ENCODE measurements around the gene EIF5.

The EIF5 gene

GRCh38 chr14:103286968-103287850, 46.8 kb upstream of the EIF5 start:
- H3K79me2 ChIP-seq (ENCODE audit: insufficient read depth, low read length) = no peaks in the 10 kb centered on the region
- no peaks in the 10 kb centered on the region for H4K20me1 ChIP-seq (ENCODE audit: insufficient read depth, low read length, poor library complexity, severe bottlenecking)
- H3F3A ChIP-seq (ENCODE audit: low read depth) = no peaks in the 10 kb centered on the region
- H2AFZ ChIP-seq (ENCODE audit: low read length) = no peak overlapping the region
- TF ChIP-seq, protein P1, sequence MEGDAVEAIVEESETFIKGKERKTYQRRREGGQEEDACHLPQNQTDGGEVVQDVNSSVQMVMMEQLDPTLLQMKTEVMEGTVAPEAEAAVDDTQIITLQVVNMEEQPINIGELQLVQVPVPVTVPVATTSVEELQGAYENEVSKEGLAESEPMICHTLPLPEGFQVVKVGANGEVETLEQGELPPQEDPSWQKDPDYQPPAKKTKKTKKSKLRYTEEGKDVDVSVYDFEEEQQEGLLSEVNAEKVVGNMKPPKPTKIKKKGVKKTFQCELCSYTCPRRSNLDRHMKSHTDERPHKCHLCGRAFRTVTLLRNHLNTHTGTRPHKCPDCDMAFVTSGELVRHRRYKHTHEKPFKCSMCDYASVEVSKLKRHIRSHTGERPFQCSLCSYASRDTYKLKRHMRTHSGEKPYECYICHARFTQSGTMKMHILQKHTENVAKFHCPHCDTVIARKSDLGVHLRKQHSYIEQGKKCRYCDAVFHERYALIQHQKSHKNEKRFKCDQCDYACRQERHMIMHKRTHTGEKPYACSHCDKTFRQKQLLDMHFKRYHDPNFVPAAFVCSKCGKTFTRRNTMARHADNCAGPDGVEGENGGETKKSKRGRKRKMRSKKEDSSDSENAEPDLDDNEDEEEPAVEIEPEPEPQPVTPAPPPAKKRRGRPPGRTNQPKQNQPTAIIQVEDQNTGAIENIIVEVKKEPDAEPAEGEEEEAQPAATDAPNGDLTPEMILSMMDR (conservative IDR thresholded peaks at IDR 0.05; ENCODE audit: low read length) = no peak
- TF ChIP-seq EZH2phosphoT487 (IDR thresholded peaks at IDR 0.05; ENCODE audit: borderline replicate concordance) = no peak
- H3K9me3 ChIP-seq (ENCODE audit: insufficient read depth, low read depth, low read length) = no peaks in the 10 kb centered on the region
- no peak overlapping the region for H3K4me3 ChIP-seq (ENCODE audit: low read length, poor library complexity, severe bottlenecking)
- H3K4me2 ChIP-seq (ENCODE audit: low read depth, low read length, poor library complexity, severe bottlenecking) = no peak overlapping the region
- no peaks in the 10 kb centered on the region for H3K9me2 ChIP-seq (replicated peaks; ENCODE audit: low read depth, low read length)
- no peaks in the 10 kb centered on the region for H3K4me1 ChIP-seq (ENCODE audit: insufficient read depth, low read length, poor library complexity, severe bottlenecking)
- H3K9ac ChIP-seq (ENCODE audit: low read depth, low read length, poor library complexity, severe bottlenecking) = no peak overlapping the region
- H3K36me3 ChIP-seq (ENCODE audit: insufficient read depth, low read length) = no peaks in the 10 kb centered on the region
- H3K27me3 ChIP-seq (ENCODE audit: insufficient read depth, low read length, poor library complexity, severe bottlenecking) = no peaks in the 10 kb centered on the region

DNA sequence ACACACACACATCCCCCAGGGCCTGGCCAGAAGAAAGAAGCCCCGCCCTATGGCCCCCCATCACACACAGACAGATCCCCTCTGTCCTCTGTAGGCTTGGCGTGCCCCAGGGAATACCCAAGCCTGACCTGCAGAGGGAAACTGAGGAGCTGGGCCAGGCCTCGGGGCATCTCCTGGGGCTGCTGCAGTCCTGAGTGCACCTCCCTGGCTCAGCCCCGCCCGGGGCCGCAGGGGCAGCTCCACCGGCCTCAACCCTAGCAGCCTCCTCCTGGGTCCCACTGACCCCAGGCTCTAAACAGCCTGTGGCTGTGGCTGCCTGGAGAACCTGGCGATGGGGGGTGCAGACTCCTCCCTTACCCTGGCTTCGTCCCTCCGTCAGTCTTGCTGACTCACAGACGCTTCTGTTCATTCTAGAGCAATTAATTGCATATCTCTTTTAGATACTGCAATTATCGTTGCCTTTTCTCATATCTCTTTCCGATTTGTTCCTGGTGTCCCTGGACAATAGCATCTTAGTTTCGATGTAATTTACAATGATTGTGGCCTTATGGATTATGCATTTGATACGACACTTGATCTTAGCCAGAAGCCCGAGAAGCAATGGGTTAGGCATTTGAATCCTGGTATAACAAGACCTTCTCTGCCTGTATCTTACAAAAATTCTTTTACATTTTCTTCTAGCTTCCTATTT, 45.8 kb upstream of the EIF5 start:
- no peaks in the 10 kb centered on the region for H3K9me2 ChIP-seq (replicated peaks; ENCODE audit: low read depth, low read length)
- H3K9me3 ChIP-seq (ENCODE audit: insufficient read depth, low read depth, low read length) = no peaks in the 10 kb centered on the region
- no peak overlapping the region for H3K9ac ChIP-seq (ENCODE audit: low read depth, low read length, poor library complexity, severe bottlenecking)
- no peaks in the 10 kb centered on the region for H3K36me3 ChIP-seq (ENCODE audit: insufficient read depth, low read length)
- H3K4me1 ChIP-seq (ENCODE audit: insufficient read depth, low read length, poor library complexity, severe bottlenecking) = no peaks in the 10 kb centered on the region
- no peak overlapping the region for H3K4me2 ChIP-seq (ENCODE audit: low read depth, low read length, poor library complexity, severe bottlenecking)
- no peaks in the 10 kb centered on the region for H4K20me1 ChIP-seq (ENCODE audit: insufficient read depth, low read length, poor library complexity, severe bottlenecking)
- no peaks in the 10 kb centered on the region for H3K27me3 ChIP-seq (ENCODE audit: insufficient read depth, low read length, poor library complexity, severe bottlenecking)
- H3F3A ChIP-seq (ENCODE audit: low read depth) = no peaks in the 10 kb centered on the region
- no peak for TF ChIP-seq EZH2phosphoT487 (IDR thresholded peaks at IDR 0.05; ENCODE audit: borderline replicate concordance)
- TF ChIP-seq, protein P1 (conservative IDR thresholded peaks at IDR 0.05; ENCODE audit: low read length) = no peak
- no peak overlapping the region for H2AFZ ChIP-seq (ENCODE audit: low read length)
- no peak overlapping the region for H3K4me3 ChIP-seq (ENCODE audit: low read length, poor library complexity, severe bottlenecking)
- no peaks in the 10 kb centered on the region for H3K79me2 ChIP-seq (ENCODE audit: insufficient read depth, low read length)

DNA sequence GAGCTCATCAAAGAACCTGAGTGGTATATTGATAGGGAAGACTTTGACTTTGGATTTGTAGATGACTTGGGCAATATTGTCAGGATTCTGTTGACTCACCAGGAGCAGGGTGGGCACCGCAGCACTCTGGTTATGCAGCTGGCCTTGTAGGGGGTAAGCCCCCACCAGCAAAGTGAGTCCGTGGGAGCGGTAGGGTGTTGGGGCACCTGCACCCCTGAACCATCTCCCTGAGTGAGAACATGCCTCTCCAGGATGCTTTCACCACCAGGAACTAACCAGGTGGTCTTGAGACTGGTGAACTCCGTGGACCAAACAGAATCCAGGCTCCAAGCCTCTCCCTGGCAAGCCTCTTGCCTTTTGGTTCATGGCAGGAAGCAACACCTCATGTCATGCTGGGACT, 44.0 kb upstream of the EIF5 start:
- Histone ChIP-seq H2AFZ (ENCODE audit: low read length) (no peak overlapping the region), H3K9me3 (ENCODE audit: insufficient read depth, low read depth, low read length) (no peaks in the 10 kb centered on the region), H3F3A (ENCODE audit: low read depth) (no peaks in the 10 kb centered on the region), H3K4me1 (ENCODE audit: insufficient read depth, low read length, poor library complexity, severe bottlenecking) (no peaks in the 10 kb centered on the region), H3K4me2 (ENCODE audit: low read depth, low read length, poor library complexity, severe bottlenecking) (no peak overlapping the region), H4K20me1 (ENCODE audit: insufficient read depth, low read length, poor library complexity, severe bottlenecking) (no peaks in the 10 kb centered on the region), H3K9me2 (replicated peaks; ENCODE audit: low read depth, low read length) (no peaks in the 10 kb centered on the region), H3K79me2 (ENCODE audit: insufficient read depth, low read length) (no peaks in the 10 kb centered on the region), H3K27me3 (ENCODE audit: insufficient read depth, low read length, poor library complexity, severe bottlenecking) (no peaks in the 10 kb centered on the region), H3K9ac (ENCODE audit: low read depth, low read length, poor library complexity, severe bottlenecking) (no peak overlapping the region), H3K36me3 (ENCODE audit: insufficient read depth, low read length) (no peaks in the 10 kb centered on the region), H3K4me3 (ENCODE audit: low read length, poor library complexity, severe bottlenecking) (no peak overlapping the region)
- TF ChIP-seq, protein P1 (conservative IDR thresholded peaks at IDR 0.05; ENCODE audit: low read length) = no peak
